Stimulated activated CD8-positive, alpha-beta memory T cell treated with anti-CD3 and anti-CD28 coated beads, Interleukin-7, amount 100 ng/mL, for 4 hours (primary cell): Measurements from ENCODE around the gene LRRN3.

Source experiments
- DNase-seq, 2 donors: peaks; one replicate each; pipeline ENCODE4 v3.0.0-alpha.2; 2020; ENCODE audit warnings: low read depth in 2 of 2

Gene LRRN3

GRCh38 chr7:111168182-111168581 is 77.3 kb downstream of the LRRN3 start:
- no peak for DNase-seq

- no peak for DNase-seq
Observed at GRCh38 chr7:111172564-111173257, 81.8 kb downstream of the LRRN3 start.

- DNase-seq: no peak
Observed at GRCh38 chr7:111173528-111173927, 82.6 kb downstream of the LRRN3 start.

GRCh38 chr7:111173990-111174389 is 83.1 kb downstream of the LRRN3 start:
- DNase-seq: no peak

GRCh38 chr7:111174510-111174909 is 83.6 kb downstream of the LRRN3 start:
- no peak for DNase-seq
